Fibroblast of villous mesenchyme (primary cell): Measurements from ENCODE around the gene HK1. TPM values are rescaled to one million over a fixed set of nuclear protein-coding genes. Genes with fewer than 3 reads are reported as not detected.
"Not testable (repeated sequence)": the region's sequence is repeated elsewhere in the genome, so short reads cannot be mapped to it uniquely, and the experiment has no call there.

Experiments used
- DNase-seq: peaks from one replicate; pipeline ENCODE4 v3.0.0-alpha.2; 2010; ENCODE audit warnings: low read depth
- H3K4me3 ChIP-seq: 2 replicates; pipeline ENCODE4 v1.5.1; 2011; ENCODE audit warnings: low read depth, mild to moderate bottlenecking, low read length
- CTCF ChIP-seq: IDR thresholded peaks from 2 replicates; pipeline ENCODE4 v1.5.1; 2012; ENCODE audit warnings: low read depth, mild to moderate bottlenecking, low read length; ENCODE audit not compliant: insufficient read depth
- total RNA-seq: library from RNA; depleted of rRNA; stranded (reverse); fragments of >200 nt; gene quantifications from 2 replicates; pipeline ENCODE4 v1.2.3, GENCODE V29; 2012

Gene HK1
- total RNA-seq, 1 donor = 91.1 TPM

- DNase-seq = no peak
- no peak overlapping the region for H3K4me3 ChIP-seq
- TF ChIP-seq CTCF = no peak
Measured at GRCh38 chr10:69303632-69304051, 25.3 kb downstream of the HK1 start.

GRCh38 chr10:69306421-69306820, 28.1 kb downstream of the HK1 start:
- H3K4me3 ChIP-seq = no peak overlapping the region
- TF ChIP-seq CTCF = no peak
- no peak for DNase-seq

GRCh38 chr10:69307434-69307833, 29.1 kb downstream of the HK1 start:
- DNase-seq = no peak
- no peak overlapping the region for H3K4me3 ChIP-seq
- TF ChIP-seq CTCF = no peak

- H3K4me3 ChIP-seq, DNase-seq: not testable (repeated sequence)
Measured at GRCh38 chr10:69308304-69308703, 30.0 kb downstream of the HK1 start.

GRCh38 chr10:69311309-69311708, 33.0 kb downstream of the HK1 start:
- no peak overlapping the region for H3K4me3 ChIP-seq
- DNase-seq = no peak
- no peak for TF ChIP-seq CTCF

- no peak for DNase-seq
- TF ChIP-seq CTCF = no peak
- no peak overlapping the region for H3K4me3 ChIP-seq
Measured at GRCh38 chr10:69312528-69312927, 34.2 kb downstream of the HK1 start.

GRCh38 chr10:69315100-69315542, 36.8 kb downstream of the HK1 start:
- DNase-seq = no peak
- no peak for TF ChIP-seq CTCF
- no peak overlapping the region for H3K4me3 ChIP-seq
